Prostate gland (tissue), 2 donors: ENCODE results near the gene PANX2.

ENCODE experiments used
- CTCF ChIP-seq, 4 experiments: fragments of 200-600 bp in 2 of 4; fragments of 450-650 bp in 2 of 4; sonication (generic) in 2 of 4; IDR thresholded peaks; 1 replicate in 3 of 4; 2 replicates in 1 of 4; pipeline ENCODE4 v1.5.1; 2016 to 2019; ENCODE audit warnings: antibody characterized with exemption in 4 of 4, mild to moderate bottlenecking in 2 of 4, moderate library complexity in 2 of 4
- POLR2A ChIP-seq: fragments of 450-650 bp; IDR thresholded peaks from one replicate; pipeline ENCODE4 v1.6.1; 2016; ENCODE audit warnings: antibody characterized with exemption, mild to moderate bottlenecking

GRCh38 chr22:50207383-50208140 is 37.0 kb downstream of the PANX2 start:
- TF ChIP-seq POLR2A (no peak), CTCF (IDR thresholded peaks at IDR 0.05) (no peak)
